Lower leg skin (tissue), 3 donors: ENCODE results near the gene COPZ1.

Experiments
- CTCF ChIP-seq, 3 donors: fragments of 450-650 bp; IDR thresholded peaks; one replicate each; pipeline ENCODE4 v1.5.1; 2016; ENCODE audit warnings: antibody characterized with exemption in 3 of 3, mild to moderate bottlenecking in 3 of 3, moderate library complexity in 2 of 3
- POLR2A ChIP-seq, 2 donors: fragments of 450-650 bp; IDR thresholded peaks; one replicate each; pipeline ENCODE4 v1.6.1; 2016 to 2017; ENCODE audit warnings: antibody characterized with exemption in 2 of 2, mild to moderate bottlenecking in 1 of 2, moderate library complexity in 1 of 2

- TF ChIP-seq CTCF (IDR thresholded peaks at IDR 0.05) (no peak), POLR2A (IDR thresholded peaks at IDR 0.05) (no peak)
Measured at GRCh38 chr12:54389607-54390175, 64.8 kb downstream of the COPZ1 start.
